ENCODE data around the gene LALBA. TPM values are rescaled to one million over a fixed set of nuclear protein-coding genes. Genes with fewer than 3 reads are reported as not detected.

Gene LALBA
- total and polyA plus RNA-seq, 2 of the 8 experiments (the other 6 are each of a cell fraction or from before 2014, with no cell fraction given) = not detected

- DNase-seq (ENCODE audit: low read depth in 1 of 2, low spot score in 2 of 2) = no peak
- no peak overlapping the region for H2AFZ ChIP-seq (ENCODE audit: low read length)
- H3K4me1 ChIP-seq (replicated peaks in 1 of 4; ENCODE audit: control insufficient read depth in 3 of 4, insufficient read depth in 4 of 4, low read length in 3 of 4) = peaks cover 0 to 10% (median 3%) of the 10 kb centered on the region in 4 experiments; a peak in 3 of 7 replicates
- no peaks in the 10 kb centered on the region for H4K20me1 ChIP-seq (replicated peaks in 1 of 2; ENCODE audit: control insufficient read depth in 1 of 2, insufficient read depth in 2 of 2, low read length in 2 of 2)
- H4K8ac ChIP-seq (ENCODE audit: extremely low read depth, insufficient read depth, low read length) = no peak overlapping the region
- H2BK15ac ChIP-seq (ENCODE audit: low read length) = no peak overlapping the region
- no peak overlapping the region for H3K18ac ChIP-seq (ENCODE audit: extremely low read depth, low read length)
- no peak overlapping the region for H3K56ac ChIP-seq (replicated peaks; ENCODE audit: insufficient read length, low read depth, low read length)
- TF ChIP-seq SIN3A (conservative IDR thresholded peaks at IDR 0.05 in 1 of 2, IDR thresholded peaks at IDR 0.05 in 1 of 2; ENCODE audit: low read depth in 1 of 2, low read length in 2 of 2) (no peak), EP300 (IDR thresholded peaks at IDR 0.05; ENCODE audit: borderline replicate concordance in 1 of 2, low read depth in 2 of 2, low read length in 2 of 2) (no peak), CHD1 (IDR thresholded peaks at IDR 0.05; ENCODE audit: low read depth, low read length) (no peak), CTCF (IDR thresholded peaks at IDR 0.05; ENCODE audit: control extremely low read depth in 1 of 3, insufficient read depth in 1 of 3, low read depth in 1 of 3, low read length in 3 of 3) (no peak), JUND (IDR thresholded peaks at IDR 0.05; ENCODE audit: low read length) (no peak), SP2 (IDR thresholded peaks at IDR 0.05; ENCODE audit: low read length) (no peak), FOSL1 (IDR thresholded peaks at IDR 0.05; ENCODE audit: insufficient read depth, low read depth, low read length) (no peak), POLR2AphosphoS5 (IDR thresholded peaks at IDR 0.05; ENCODE audit: low read depth, low read length) (no peak)
- TF ChIP-seq, protein P1, sequence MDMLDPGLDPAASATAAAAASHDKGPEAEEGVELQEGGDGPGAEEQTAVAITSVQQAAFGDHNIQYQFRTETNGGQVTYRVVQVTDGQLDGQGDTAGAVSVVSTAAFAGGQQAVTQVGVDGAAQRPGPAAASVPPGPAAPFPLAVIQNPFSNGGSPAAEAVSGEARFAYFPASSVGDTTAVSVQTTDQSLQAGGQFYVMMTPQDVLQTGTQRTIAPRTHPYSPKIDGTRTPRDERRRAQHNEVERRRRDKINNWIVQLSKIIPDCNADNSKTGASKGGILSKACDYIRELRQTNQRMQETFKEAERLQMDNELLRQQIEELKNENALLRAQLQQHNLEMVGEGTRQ (IDR thresholded peaks at IDR 0.05; ENCODE audit: low read length) = no peak
- H4K91ac ChIP-seq (replicated peaks; ENCODE audit: insufficient read length, low read length) = no peak overlapping the region
- H3K9ac ChIP-seq (replicated peaks in 1 of 4; ENCODE audit: extremely low read depth in 1 of 4, low read depth in 3 of 4, low read length in 3 of 4) = no peak overlapping the region
- H3K14ac ChIP-seq (ENCODE audit: insufficient read length) = no peak overlapping the region
- H3K79me1 ChIP-seq (ENCODE audit: low read depth, low read length) = no peaks in the 10 kb centered on the region
- no peak overlapping the region for H2AK5ac ChIP-seq (ENCODE audit: low read depth, low read length)
- peaks cover 0 to 6% (median 0%) of the 10 kb centered on the region in 4 experiments; a peak in 1 of 8 replicates for H3K36me3 ChIP-seq (ENCODE audit: control insufficient read depth in 2 of 4, insufficient read depth in 4 of 4, low read length in 3 of 4)
- peak overlapping the region; percentile 39; the same call in 1 of the 2 replicates for H2BK12ac ChIP-seq (ENCODE audit: low read depth, low read length)
- no peak overlapping the region for H3K4ac ChIP-seq (replicated peaks; ENCODE audit: insufficient read length, low read depth, low read length)
- H3K4me2 ChIP-seq (ENCODE audit: insufficient read depth in 1 of 2, low read depth in 2 of 2, low read length in 2 of 2) = 0 out of 4 replicates have a peak overlapping the region, but pooled peaks of 1 of the 2 experiments have one; percentile 14
- no peak overlapping the region for H3K4me3 ChIP-seq (ENCODE audit: extremely low read depth in 1 of 4, insufficient read depth in 2 of 4, low read depth in 3 of 4, low read length in 4 of 4)
- CTCF ChIA-PET (ENCODE audit: partially characterized antibody) = interaction anchor here (0.7 to 4.3 kb wide), 3 partner anchors 9 to 58 kb away, joined by 3 to 20 read pairs (median 8); no protein-coding TSS in a partner anchor
- H2BK5ac ChIP-seq (ENCODE audit: low read depth, low read length) = peak overlapping the region; percentile 77; the same call in 1 of the 2 replicates
- no peaks in the 10 kb centered on the region for H3K27me3 ChIP-seq (replicated peaks in 1 of 4; ENCODE audit: control insufficient read depth in 3 of 4, extremely low read depth in 1 of 4, insufficient read depth in 3 of 4, low read length in 3 of 4)
- peak overlapping the region; percentile 35; the same call in 1 of the 2 replicates for H2BK20ac ChIP-seq (ENCODE audit: low read length)
- peaks cover 7 to 11% of the 10 kb centered on the region in 2 experiments; a peak in 2 of 4 replicates for H3K9me3 ChIP-seq (ENCODE audit: insufficient read depth in 2 of 2, low read depth in 1 of 2, low read length in 1 of 2)
- 85% methylated on average over 2 of the region's 2 CpGs; no CpG with 5 or more reads in 1 of the 2 experiments for WGBS, 2 experiments (ENCODE audit: extremely low coverage in 1 of 2, insufficient coverage in 1 of 2, insufficient read length in 1 of 2, insufficient replicate concordance in 2 of 2, low coverage in 1 of 2, low lambda C conversion rate in 2 of 2, missing lambda C conversion rate in 1 of 2)
- H3K23me2 ChIP-seq (ENCODE audit: low read depth, low read length) = no peaks in the 10 kb centered on the region
- H2BK120ac ChIP-seq (replicated peaks; ENCODE audit: low read depth, low read length) = no peak overlapping the region
- POLR2A ChIA-PET (ENCODE audit: partially characterized antibody) = interaction anchor here (0.6 kb wide), 1 partner anchor 30 kb away, joined by 3 read pairs; no protein-coding TSS in a partner anchor
- H3K23ac ChIP-seq (ENCODE audit: insufficient read length) = no peak overlapping the region
- FAIRE-seq = no peak
- H3K79me2 ChIP-seq (ENCODE audit: control insufficient read depth in 1 of 2, insufficient read depth in 2 of 2, low read length in 2 of 2) = no peaks in the 10 kb centered on the region
- no peak overlapping the region for H3K27ac ChIP-seq (ENCODE audit: low read depth, low read length)
- H4K5ac ChIP-seq (ENCODE audit: insufficient read length, low read depth, low read length) = no peak overlapping the region
These were observed 30.7 kb upstream of the LALBA start for GRCh38 chr12:48600552-48600951.

Measured in H1 (cell line).